ENCODE data around the gene FTMT.
"Not testable (repeated sequence)": the region's sequence is repeated elsewhere in the genome, so short reads cannot be mapped to it uniquely, and the experiment has no call there.

FTMT gene

DNA sequence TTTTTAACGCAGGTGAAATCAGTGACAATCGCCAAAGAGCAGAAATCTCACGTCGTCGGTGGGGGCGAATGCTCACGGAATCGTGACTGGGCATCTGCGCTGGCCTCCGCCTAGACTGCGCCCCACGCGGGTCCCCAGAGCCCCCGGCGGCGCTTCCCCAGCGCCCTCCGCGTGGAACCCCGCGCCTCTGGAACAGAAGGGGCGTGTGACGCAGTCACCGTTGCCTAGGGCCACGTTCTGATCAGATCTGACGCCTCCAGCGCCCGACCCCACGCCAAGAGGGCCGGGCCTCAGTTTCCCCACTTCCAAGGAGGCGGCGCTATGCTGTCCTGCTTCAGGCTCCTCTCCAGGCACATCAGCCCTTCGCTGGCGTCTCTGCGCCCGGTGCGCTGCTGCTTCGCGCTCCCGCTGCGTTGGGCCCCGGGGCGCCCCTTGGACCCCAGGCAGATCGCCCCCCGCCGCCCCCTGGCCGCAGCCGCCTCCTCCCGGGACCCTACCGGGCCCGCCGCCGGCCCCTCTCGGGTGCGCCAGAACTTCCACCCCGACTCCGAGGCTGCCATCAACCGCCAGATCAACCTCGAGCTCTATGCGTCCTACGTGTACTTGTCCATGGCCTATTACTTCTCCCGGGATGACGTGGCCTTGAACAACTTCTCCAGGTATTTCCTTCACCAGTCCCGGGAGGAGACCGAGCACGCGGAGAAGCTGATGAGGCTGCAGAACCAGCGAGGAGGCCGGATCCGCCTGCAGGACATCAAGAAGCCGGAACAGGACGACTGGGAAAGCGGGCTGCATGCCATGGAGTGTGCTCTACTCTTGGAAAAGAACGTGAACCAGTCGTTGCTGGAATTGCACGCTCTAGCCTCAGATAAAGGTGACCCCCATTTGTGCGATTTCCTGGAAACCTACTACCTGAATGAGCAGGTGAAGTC is at the start of gene FTMT:
Gene FTMT, plus strand, starts transcription at position 240 of the 932 bp plus-strand sequence. Its CDS starts 82 bp downstream, at position 322.
- in situ Hi-C loops (cut with HindIII; ENCODE audit: low sequenced_read_pairs): no loop called here

DNA sequence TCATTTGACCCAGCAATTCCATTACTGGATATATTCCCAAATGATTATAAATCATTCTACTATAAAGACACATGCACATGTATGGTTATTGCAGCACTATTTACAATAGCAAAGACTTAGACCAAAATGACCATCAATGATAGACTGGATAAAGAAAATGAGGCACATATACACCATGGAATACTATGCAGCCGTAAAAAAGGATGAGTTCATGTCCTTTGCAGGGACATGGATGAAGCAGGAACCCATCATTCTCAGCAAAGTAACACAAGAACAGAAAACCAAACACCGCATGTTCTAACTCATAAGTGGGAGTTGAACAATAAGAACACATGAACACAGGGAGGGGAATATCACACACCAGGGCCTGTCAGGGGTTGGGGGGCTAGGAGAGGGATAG is 46.4 kb upstream of the FTMT start:
- in situ Hi-C loops (cut with HindIII; ENCODE audit: low sequenced_read_pairs): not testable (repeated sequence)

DNA sequence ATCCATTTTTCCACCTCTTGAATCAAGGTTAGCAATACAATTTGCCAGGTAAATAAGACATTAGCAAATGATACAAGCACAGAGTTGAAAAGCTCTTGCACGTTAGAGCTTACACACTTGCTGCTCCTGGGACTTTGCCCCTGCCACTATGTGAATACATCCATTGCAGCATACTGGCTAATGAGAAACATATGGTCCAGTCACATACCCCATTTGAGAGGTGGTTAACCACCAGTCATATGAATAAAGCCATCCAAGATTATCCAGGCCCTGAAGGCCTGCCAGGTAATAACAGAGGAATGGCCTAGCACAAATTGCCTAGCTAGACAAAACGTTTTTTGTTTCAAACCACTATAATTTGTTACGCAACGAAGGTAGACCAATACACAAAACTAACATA is 45.8 kb upstream of the FTMT start:
- in situ Hi-C loops (cut with HindIII; ENCODE audit: low sequenced_read_pairs): no loop called here

DNA sequence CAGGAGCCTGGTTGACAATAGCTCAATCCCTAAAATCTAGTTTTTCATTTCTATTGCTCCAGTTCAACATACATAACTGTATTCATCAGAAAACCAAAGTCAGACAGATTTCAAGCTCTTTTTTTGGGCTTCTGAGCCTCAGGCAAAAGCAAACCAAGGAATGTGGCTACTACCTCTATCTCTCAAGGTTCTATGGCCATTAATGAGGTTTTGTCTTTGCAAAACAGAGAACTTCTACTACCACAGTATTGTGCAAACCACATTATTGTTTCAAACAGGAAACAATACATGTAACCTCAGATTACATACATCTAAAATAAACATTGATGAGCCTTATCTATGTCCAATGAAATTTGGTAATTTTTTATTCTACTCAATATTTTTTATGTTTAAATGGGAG is 35.5 kb upstream of the FTMT start:
- in situ Hi-C loops (cut with HindIII; ENCODE audit: low sequenced_read_pairs): no loop called here

DNA sequence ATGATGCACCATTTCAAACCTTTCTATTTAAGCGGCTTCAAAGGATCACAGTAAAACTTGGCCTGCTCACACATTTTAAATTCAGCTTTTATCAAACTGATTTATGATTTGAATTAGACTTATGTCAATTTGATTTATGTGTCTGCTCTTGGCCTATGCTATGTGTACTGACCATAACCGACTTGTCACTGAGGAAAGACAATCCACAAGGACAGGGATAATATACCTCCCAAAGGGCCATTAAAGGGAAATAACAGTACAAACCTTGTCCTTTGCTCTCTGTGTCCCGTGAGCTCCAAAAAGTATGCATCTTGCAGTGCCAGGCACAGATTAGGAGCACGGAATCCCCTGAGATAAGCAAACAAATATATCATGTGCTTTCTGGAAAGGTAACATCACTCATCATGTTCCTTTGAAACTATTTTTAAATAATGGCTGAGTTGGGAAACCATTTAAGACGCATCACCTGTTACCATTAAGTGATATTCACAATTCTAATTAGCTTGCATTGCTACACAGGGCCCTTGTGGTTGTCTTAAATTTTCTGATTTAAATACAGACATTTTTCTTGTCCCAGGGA is 31.9 kb upstream of the FTMT start:
- in situ Hi-C loops (cut with HindIII; ENCODE audit: low sequenced_read_pairs): no loop called here

DNA sequence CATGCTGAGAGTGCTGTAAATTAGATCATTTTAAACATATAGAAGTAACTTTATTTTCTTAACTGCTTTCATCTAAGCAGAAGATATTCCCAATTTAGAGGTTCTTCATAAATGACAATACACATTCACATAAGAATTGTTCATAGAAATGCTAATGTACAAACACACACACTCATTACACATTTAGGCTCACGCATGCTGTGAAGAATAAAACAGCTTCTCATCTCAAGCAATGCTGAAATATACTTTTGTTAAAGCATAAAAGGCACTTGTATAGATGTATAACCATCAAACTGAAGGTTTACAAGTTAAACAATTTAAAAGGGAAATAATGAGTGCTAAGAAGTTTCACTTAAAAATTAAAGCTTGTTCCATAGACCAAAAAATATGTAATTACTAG is 18.1 kb upstream of the FTMT start:
- in situ Hi-C loops (cut with HindIII; ENCODE audit: low sequenced_read_pairs): no loop called here

DNA sequence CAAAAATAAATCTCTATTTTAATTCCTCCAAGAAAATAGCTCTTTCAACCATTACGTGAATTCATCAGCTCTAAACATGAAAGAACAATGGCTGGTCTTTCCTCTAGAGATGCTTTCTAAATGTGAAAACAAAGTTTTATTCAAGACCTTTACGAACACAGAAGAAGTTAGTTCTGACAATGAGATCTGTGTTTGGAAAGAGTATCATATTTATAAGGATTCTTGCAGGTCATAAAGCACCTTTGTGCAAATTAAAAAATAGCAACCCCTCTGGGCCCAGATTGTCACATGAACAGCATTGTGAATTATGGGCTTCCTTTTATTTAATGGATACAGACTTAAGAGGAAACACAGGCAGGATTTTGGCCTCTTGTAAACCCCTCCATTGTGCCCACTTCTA is 17.7 kb upstream of the FTMT start:
- in situ Hi-C loops (cut with HindIII; ENCODE audit: low sequenced_read_pairs): no loop called here

DNA sequence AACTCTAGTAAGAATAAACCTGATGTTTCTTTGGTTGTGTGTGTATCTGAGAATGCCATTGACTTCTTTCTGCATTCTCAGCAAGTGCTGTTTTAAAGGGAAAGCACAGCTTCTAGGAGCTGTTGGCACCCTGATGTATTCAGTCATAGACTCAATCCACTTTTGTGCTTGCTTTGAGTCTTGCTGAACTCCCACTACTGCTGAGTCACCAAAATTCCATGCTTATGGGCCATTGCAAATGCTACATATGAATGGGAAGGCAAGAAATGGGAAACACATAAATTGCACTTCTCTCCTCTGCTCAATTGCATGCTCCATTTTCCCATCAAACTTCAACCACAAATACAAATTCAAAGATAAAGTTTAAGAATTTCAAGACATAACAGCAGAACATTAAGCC is 9.8 kb upstream of the FTMT start:
- in situ Hi-C loops (cut with HindIII; ENCODE audit: low sequenced_read_pairs): no loop called here

DNA sequence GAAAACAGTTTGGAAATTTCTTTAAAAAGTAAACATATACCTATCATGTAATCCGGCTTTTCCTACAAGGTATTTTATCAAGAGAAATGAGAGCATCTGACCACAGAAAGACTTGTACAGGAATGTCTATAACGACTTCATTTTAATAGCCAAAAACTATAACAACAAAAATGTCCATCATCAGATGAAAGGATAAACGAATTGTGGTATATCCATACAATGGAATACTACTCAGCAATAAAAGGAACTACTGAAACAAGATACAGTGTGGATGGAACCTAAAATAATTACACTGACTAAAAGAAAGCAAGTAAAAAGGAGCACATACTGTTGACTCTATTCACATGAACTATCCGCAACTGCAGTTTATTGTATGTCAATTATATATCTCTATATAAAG is 1.4 kb upstream of the FTMT start:
- in situ Hi-C loops (cut with HindIII; ENCODE audit: low sequenced_read_pairs): no loop called here

DNA sequence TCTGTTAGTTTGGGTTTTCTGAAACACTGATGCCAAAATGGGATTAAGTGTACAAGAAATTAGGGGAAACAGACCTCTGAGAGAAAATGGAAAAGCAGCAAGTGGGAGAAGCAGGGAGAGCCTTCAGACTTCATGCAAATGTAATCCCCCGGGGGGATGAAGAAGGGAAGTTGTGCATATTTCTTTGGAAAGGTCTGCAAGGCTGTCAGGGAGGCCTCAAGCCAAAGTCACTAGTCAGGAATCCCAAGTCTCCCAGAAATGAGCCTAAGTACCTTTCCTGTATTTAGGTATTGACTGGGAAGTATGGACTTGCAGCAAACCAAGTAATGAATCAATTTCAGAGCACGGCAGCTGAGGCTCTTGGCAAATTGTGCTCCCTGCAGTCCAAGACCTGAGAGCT is 2.2 kb downstream of the FTMT start:
- in situ Hi-C loops (cut with HindIII; ENCODE audit: low sequenced_read_pairs): no loop called here

DNA sequence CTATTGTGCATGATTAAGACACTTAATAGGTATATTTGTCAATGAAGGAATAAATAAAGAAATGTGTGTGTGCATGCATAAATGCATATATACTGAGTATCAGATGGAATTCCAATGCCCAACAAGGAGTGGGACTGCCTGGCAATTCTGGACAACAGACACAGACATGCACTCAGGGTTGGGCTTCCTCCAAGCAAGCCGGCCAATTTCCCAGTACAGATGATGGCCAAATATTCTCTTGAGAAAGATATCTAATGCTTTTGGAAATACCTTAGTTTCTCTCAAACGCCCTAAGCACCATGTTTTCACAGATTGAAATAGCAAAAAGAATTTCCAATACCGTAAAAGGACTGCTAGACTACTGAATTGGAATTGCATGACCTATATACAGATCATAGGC is 11.1 kb downstream of the FTMT start:
- in situ Hi-C loops (cut with HindIII; ENCODE audit: low sequenced_read_pairs): no loop called here

DNA sequence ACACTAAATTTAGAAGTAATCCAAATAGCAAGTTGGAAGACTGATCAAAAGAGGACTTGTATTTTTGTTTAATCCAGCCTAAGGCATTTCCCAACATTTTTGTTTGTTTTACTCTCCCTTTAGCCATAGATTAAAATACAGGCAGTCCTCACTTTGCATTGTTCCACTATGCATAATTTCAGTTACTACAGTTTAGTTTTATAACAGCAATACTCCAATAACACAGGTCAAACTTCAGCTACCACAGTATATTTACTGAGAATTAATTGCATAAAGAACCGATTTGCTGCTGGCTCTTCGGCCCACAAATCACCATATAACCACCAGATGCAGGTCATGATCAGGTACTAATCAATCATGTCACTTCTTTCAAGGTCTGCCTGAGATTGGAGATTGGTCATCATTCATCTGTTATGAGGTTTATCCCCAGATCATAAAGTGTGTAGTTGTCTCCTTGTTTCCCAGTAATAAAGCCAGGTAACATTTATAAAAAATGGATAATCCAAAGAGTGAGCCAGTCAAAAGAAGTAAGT is 12.1 kb downstream of the FTMT start:
- in situ Hi-C loops (cut with HindIII; ENCODE audit: low sequenced_read_pairs): no loop called here

DNA sequence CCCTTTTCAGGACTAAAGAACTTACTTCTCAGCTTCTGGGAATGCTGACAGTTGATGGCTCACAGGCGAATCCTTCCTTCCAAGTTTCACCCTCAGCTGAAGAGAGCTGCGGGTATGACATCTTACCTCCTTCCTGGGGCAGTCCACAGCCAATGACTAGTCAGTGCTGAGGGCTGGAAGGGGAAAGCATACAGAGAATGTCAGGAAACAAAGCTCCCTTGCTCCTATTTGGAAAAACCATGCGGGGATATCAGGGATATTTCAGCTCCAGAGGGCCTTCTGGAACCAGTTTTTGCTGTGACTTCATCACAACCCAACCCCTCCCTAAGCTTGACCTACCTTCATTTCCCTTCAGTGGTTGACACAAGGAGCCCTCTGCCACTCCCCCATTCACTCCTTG is 15.7 kb downstream of the FTMT start:
- in situ Hi-C loops (cut with HindIII; ENCODE audit: low sequenced_read_pairs): no loop called here

DNA sequence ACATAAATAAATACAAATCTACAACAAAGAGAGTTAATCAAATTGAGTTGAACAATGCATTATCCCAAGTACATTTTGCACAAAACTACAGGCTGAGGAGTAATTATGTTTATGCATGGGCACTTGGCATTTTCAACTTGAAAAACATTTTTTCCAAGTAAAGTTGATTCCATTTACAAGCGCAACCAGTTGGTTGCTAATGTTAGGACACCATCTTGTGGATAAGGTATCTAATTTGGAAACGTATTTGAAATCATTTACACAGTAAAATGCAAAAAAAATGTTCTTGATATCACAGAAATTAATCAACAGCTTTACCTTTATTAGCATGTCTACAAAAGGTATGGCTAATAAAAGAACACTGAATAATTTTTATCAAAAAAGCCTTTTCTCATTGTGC is 18.8 kb downstream of the FTMT start:
- in situ Hi-C loops (cut with HindIII; ENCODE audit: low sequenced_read_pairs): no loop called here

DNA sequence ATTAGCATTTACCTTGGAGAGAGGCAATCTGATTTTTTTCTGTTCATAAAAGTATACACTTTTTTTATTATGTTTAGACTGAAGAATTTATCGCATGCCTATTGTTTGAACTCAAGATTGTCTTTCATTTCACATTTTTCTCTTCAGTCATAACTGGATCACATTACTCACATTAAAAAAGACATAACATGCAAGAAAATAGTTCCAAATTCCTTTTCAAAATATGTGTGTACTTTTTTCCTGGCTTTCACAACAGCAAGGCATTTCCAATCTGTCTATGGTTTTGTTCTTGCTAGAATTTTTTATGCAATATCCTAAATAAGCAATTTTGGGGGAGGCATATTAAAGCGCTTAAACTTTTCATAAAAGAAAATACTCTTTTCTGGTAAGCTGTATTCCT is 21.2 kb downstream of the FTMT start:
- in situ Hi-C loops (cut with HindIII; ENCODE audit: low sequenced_read_pairs): no loop called here

DNA sequence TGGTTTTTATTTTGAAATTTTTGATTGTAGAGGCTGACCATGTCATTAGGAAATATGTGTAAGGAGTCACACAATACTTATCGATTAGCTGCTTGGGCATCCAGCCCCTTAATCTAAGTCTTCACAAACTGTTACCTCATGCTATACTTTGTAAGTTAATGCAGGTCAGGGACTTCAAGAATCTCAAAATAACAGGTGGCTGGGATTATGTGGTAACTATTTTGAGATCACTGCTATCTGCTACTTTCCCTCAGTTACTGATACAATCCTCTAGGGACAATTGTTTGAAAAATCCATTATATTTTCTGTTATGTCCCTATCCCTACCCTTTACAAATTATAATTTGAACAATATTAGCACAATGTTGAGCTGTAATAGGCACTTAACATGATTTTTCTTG is 21.7 kb downstream of the FTMT start:
- in situ Hi-C loops (cut with HindIII; ENCODE audit: low sequenced_read_pairs): no loop called here

DNA sequence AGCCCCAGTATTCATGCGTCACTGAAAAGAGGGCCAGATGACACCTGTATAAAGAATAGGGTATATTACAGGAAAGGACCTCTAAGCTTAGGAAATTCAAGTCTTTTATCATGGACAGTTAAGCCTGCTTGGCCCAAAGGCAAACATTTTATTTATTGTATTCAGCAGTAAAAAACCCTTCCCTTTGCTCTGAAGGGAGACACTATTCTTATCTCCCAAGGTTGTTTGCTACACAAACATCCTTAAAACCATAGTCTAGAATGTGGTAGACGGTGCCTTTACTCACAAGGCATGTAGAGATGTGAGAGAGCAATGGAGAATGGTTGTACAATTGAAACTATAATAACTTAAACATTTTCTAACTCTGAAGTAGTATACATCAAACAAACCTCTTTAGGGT is 33.9 kb downstream of the FTMT start:
- in situ Hi-C loops (cut with HindIII; ENCODE audit: low sequenced_read_pairs): no loop called here

DNA sequence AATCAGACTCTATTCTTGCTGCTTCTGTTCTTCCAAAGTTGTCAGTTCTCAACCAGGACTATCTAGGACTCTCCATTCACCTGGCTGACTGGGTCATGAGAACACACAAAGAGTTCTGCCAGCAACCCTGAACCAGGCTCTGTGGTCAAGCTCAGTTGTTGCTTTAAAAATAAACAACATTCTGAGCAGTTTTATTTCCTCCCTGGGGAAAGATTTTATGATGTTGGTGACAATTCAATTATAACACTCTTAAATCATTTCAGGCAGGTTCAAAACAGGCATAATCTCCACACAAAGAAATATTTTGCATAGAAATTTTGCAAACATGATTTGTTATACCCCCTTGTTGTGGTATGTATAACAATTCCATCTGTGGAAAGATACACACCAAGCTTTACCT is 36.0 kb downstream of the FTMT start:
- in situ Hi-C loops (cut with HindIII; ENCODE audit: low sequenced_read_pairs): no loop called here

DNA sequence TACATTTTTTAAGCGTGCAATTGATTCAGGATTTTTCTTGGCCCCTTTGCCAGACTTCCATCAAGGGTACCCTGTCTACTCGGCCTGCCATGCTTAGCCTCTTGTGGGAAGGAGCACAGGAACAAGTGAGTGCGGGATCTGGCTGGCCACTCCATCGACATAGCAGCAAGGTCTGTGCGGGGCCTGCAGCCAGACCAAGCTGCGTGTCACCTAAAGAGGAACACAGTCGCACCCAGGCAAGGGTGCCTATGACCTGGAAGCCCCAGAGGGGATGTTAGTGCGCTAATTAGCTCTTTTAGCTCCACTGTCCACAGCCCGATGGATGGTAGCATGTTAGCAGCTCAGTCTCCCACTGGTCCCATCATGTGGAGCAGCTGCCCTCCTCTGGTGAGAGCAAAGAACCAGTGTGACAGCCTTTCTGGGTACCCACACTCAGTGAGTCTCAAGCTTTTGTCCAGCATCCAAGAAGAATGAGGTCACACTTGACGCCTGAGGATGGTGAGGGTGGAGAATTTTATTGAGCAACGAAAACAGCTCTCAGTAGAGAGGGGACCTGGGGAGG is 38.7 kb downstream of the FTMT start:
- in situ Hi-C loops (cut with HindIII; ENCODE audit: low sequenced_read_pairs): no loop called here

DNA sequence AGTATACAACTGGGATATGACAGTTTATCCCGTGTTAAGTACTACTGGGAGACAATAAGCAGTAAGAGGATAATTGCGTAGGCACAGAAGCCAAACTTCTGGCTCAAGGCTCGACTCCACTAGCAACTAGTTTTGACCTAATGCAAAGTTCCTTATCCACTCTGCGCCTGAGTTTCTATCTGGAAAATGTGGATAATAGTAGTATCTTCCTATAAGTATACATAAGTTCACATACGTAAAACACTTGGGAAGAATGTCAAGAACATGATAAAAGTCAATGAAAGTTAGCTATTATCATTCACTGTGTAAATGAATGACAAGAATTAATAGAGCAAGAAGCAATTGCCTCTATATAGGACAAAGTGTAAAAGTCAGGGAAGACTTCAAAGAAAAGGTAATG is 45.7 kb downstream of the FTMT start:
- in situ Hi-C loops (cut with HindIII; ENCODE audit: low sequenced_read_pairs): no loop called here

DNA sequence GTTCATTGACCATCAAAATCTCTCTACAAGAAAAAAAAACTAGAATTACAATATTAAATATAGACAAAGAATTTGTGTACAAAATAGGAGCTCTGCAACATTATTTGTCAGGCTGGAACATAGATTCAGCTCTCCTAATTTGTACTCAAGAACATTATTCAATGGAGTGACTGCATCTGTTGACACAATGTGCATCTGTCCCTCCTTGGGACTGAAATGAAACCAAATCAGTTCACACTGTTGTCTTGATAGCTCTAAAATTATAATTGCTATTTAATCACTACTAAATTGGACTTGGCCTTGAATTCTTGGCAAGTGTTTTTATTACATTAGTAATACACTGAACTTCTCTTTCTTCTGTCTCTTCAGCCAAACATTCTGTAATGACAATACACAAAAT is 47.7 kb downstream of the FTMT start:
- in situ Hi-C loops (cut with HindIII; ENCODE audit: low sequenced_read_pairs): no loop called here

Data from endothelial cell of hepatic sinusoid (primary cell).